GM18909 (cell line): ENCODE data around the gene TPGS2.
A peak's percentile ranks its signal among the peaks of the same experiment; 100 is the strongest.
"Not testable (repeated sequence)": the region's sequence is repeated elsewhere in the genome, so short reads cannot be mapped to it uniquely, and the experiment has no call there.

Source experiments
- ATAC-seq: cut with Tn5 transposase; IDR thresholded peaks from one replicate; pipeline ENCODE4 v1.9.1; 2021; ENCODE audit warnings: mild to moderate bottlenecking; ENCODE audit not compliant: unreplicated experiment, poor library complexity

The TPGS2 gene

DNA sequence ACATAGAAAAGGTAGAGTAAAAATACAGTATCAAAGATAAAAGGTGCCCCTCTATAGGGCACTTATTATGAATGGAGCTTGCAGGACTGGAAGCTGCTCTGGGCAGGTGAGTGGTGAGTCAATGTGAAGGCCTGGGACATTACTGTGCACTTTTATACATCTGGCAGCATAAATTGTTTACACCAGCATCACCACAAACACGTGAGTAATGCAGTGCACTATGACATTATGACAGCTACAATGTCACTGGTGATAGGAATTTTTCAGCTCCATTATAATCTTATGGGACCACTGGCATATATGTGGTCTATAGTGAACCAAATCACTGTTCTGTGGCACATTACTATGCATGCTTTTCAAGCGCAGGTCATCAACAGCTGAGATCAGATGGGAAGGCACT is 48.1 kb downstream of the TPGS2 start:
- no peak for ATAC-seq

DNA sequence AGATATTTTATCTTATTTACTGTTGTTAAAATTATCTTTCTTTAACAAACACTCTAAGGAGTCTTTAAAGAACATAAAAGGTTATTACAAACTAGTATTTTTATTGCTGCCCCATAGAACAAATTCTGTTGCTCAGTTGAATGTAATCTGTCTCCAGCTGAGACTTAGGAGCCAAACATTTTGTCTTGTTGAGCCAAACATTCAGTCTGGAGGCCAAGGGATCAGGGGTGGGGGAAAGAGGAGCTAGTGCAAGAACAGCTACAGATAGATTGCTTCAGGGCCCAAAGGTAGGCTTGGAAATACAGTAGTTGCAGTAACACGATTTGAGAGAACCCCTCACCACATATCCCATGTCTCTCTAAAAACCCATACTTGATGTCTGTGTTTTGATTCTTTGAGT is 51.2 kb downstream of the TPGS2 start:
- no peak for ATAC-seq

DNA sequence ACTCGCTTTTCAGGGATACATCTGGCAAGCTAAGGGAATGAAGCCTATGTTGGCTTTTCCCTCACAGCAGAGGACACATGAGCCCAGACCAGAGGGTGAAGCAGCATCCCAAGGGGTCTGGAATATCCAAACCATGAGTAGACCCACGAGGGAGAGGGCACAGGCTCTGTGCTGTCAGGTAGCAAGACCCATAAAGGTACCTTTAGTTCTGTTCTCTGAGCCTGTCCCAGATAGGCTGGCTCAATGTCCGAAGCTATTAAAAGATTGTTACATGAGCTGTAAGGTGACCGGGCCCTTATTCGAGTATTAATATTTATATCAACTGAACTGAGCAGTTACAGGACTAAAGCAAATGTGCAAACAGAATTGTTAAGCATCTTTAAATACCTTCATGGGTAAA is 52.2 kb downstream of the TPGS2 start:
- ATAC-seq: no peak

DNA sequence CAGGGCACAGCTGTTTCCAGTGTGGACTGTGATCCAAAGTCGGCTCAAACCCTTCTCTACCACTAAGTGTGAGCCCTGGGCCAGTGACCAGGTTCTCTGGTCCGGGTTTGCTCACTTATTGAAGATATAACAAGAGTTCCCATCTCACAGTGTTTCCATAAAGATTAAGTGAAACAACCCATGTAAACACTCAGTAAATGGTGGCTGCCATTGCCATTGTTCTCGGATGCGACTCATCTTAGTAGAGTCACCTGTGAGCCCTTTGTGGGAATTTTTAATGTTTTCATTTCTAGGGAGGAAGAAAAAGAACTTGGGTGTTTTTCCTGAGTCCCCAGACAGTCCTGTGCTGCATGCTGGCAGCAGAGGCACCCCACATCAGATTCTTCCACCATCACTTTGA is 53.4 kb downstream of the TPGS2 start:
- ATAC-seq: no peak

DNA sequence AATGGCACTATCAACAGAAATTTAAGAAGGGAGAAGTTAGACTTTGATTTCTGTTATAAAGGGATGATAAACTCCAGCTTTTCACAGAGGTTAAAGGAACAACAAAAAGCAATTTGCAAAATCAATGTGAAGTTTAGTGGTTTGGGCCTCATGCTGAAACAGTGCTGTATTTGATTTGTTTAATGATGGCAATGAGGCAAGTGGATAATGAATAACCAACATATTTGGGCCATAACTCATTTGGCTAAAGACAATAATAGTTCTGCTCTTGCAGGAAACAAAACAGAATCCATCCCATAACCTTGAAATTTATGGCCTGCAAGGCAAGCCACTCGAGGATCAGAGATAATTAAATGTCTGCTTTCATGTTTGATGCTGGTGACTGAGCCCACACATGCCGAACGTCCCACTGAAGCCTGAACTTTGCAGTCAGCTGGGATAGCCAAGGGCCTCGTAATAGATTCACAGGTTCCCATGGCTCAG is 56.5 kb downstream of the TPGS2 start:
- no peak for ATAC-seq

DNA sequence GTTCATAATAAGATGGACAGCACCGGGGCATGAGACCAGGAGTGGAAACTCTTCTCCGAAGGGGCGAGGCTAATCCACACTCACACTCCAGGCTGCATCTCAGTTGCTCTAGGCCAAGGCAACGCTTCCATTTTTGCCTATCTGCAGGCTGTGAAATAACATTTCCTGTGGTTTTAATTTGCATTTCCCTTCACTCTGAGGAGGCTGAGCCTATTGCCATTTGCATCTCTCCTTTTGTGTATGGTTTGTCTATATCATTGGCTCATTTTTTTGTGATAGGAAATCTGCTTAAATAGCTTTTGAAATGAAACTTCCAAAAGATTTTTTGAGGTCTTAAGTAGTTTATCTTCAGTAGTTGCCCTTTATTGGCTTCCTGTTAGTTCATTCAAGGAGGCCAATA is 57.6 kb downstream of the TPGS2 start:
- ATAC-seq: peak; percentile 70

DNA sequence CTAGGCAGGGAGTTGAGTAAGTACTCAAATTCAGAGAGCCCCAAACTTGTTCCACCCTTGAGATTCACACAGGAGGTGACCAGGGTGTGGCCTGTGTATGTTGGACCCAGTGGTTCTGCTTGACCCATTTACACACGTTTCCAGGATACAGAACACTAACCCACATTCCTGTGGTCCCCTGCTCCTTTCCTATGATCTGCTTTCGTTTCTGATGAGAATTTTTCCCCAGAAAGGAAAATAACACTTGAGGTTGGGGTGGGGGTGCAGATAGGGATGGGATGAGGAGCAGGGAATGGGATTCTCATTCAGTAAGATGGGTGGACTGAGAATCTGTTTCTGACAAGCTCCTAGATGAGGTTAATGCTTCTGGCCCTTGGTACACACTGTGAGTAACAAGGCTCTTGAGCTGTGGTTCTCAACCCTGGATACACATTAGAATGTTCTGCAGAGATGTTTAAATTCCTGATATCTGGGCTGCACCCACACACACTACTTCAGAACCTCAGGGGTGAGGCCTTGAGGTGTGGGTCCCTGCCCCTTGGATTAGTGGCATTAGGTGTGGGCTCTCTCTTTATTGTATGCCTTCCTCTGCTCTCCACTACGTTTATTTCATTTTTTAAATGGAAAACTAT is 58.4 kb downstream of the TPGS2 start:
- ATAC-seq: no peak

DNA sequence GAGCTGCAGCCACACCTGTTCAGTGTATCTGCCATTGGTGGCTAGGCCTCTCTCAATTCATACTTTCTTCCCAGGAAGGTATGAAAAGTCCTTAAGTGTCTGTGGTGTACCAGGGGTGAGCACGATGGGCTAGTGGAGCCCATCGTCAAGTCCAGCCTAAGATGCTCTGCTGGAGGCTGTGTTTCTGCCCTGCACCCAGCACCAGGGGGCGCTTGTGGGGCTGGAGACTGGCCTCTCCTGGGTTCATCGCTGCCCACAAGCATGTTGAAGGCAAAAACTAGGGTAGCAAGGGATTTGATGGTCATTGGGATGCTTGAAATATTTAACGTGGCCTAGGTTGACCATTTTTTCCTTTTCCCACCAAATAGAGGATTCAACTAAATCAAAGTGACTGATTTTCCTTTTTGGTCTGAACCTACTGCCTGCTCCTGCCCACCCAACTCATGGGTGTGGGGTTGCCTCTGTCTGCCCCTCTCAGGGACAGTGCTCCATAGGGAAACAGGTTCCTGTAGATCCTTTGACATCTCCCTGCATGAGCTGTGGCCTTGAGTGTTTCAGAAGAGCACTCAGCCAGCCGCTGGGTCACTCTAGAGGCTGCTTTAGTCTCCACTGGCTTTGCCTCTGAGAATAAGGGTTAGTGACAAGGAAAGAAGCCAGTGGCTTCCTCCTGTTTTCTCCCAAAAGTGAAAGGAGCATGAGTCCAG is 59.0 kb downstream of the TPGS2 start:
- no peak for ATAC-seq

DNA sequence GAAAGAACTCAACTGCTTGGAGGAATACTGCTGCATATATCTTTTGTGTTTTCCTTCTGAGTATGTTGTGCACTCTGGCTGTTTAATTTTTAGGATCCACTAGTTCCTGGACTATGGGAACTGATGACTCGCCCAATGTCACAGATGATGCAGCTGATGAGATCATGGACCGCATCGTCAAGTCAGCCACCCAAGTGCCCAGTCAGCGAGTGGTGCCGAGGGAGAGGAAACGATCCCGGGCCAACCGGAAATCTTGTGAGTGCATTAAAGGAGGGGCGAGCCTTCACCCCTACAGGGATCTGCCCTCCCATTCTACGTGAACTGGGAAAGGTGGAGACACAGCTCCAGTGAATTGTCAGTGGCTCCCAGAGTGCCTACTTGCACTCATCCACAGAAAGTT is 59.6 kb downstream of the TPGS2 start:
- ATAC-seq: no peak

DNA sequence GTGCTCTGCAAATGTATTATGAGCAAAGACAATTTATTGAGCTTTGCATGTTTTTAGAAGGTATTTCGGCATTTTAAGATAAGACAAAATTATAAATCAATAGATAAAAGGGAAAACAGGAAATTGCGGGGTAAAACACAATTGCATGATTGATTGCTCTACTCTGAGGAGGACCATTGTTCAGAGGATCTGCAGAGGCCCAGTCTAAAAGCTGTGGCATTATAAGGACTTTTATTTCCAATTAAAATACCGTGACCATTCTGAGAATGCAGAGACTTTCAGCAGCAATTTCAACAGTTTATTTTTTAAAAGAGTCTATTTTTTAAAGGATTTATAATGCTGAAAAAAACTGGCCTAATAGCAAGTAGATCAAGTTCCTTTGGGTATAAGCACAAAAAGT is 62.0 kb downstream of the TPGS2 start:
- ATAC-seq: no peak

DNA sequence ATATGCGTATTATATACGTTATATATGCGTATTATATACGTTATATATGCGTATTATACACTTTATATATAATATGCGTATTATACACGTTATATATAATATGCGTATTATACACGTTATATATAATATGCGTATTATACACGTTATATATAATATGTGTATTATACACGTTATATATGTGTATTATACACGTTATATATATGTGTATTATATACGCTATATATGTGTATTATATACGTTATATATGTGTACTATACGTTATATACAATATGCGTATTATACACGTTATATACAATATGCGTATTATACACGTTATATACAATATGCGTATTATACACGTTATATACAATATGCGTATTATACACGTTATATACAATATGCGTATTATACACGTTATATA is 65.8 kb downstream of the TPGS2 start:
- not testable (repeated sequence) for ATAC-seq

DNA sequence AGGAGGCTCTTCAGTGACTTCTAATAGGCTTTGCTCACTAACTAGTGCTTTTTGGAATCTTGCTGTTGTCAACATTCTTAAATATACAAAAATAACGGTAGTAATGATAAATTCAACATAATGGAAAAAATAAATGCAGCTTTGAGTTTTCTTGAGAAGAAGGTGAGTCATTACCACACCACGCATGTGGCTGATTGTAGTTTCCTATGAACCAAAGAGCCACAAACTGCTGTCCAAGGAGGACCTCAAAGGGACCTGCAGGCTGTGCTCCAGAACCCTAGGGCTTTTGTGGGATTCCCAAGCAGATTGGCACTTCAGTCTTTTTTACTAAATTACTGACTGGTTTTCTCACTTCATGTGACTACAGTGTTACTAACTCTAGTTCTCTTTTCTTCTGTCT is 66.7 kb downstream of the TPGS2 start:
- no peak for ATAC-seq

DNA sequence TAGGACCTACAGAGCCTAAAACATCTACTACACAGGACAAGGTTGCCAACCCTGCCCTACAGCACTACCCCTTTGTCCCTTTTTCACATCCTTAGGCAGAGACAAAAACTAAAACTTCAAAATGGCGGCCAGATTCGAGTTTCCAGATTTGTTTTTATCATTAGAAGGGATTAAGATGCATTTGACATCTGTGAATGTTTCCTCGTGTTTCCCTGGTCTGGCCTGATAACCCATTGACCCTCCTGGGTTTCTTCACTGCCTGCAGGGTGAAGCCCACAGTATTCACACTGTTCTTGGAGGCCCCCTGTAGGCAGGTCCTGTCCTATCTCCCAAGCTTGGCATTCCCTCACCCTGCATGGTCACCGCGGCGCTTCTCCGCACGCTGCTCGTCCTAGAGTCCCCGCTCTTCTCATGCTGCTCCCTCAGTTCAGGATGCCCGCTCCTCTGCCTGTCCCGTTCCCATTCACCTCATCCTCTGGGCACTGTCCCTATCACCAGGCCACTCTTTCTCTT is 67.6 kb downstream of the TPGS2 start:
- ATAC-seq: no peak

DNA sequence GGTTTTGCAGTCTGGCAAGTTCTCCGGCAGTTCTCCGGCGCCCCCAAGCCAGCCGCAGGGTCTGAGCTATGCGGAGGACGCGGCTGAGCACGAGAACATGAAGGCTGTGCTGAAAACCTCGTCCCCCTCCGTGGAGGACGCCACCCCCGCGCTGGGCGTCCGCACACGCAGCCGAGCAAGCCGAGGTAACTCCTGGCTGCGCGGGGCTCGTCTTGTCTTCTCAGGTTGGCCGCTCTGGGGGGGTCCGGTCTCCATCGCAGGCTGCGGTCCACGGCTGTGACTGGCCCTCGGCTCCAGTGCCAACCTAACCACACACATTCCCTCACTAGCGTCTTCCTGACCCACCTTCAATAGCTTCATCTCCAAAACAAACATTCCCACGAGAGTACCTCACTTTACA is 68.2 kb downstream of the TPGS2 start:
- ATAC-seq: no peak

DNA sequence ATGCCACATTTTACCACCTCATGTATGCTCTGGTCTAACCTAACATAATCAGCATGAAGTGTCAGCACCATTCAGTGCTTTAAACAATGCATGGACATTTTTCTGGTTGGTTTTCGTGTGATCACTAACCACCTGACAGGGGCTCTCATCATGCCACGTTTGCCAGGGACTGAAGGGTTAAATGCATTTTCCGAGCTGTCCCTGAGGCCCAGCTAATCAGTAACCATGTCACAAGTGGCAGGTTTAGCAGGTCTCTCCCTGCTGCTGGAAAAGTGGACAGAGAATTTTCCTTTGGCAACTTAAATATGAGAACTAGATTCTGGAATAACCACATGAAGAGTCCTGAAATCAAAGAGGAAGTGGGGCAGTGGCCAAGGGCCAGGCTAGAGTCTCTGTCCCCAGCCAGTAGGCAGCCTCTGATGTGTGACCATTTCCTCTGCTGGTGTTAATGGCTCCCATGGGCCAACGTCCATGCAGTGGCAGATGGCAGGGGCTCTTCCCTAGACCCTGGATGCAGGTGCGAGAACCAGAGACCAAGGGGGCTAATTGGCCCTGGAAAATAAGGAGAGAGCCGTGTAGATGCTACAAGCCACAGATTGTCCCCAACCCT is 69.5 kb downstream of the TPGS2 start:
- ATAC-seq: no peak

DNA sequence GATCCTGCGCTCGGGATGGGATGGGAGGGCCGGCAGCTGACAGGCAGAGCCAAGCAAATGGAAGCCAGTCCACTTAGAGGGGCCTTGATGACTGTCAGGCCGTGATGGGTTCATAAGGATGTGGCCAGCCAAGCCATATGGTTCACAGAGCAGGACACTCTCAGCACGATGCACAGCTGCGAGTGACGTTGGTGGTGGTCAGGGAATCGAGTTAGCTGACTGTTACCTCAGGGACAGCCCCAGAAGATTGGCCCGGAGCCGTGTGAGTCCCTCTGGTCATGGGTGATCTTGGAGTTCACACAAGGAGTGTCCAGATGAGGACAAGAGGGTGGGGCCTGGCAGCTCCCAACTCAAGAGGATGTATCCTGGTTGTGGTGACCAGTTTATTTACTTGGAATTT is 70.2 kb downstream of the TPGS2 start:
- no peak for ATAC-seq

DNA sequence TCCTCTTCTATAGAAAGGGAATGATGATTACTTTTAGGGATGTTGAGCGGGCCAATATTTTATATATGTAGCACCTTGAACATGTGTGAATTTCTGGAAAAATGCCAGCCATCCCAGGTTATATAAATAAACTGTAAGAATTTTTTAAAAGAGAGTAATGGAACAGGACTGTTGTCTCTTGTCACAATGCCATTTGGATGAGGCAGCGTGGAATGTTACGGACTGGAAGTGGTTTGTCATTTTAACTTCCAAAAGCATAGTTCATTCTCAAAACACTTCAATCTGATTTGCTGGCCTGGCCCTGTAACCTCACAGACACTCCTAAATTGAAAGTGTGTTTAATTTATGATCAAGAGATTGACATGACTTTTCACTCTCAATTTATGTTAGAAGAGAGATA is 70.8 kb downstream of the TPGS2 start:
- ATAC-seq: no peak

DNA sequence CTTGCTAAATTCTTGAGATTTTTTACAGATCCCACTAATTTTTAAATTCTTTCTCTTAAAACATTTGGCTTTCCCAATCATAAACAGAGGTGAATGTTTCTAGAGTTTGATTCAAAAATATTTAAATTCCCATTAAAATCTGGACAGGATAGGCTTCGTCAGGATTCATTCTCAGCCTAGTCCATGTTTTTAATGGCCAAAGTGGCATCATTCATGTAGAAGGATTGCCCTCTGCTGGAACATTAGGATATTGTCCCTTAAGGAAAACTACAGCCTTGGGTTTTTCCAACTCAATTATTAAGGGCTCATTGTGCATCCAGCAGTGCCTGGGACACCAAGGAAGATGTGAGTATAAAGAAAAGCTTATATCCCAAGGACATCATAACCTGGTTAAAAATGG is 71.7 kb downstream of the TPGS2 start:
- no peak for ATAC-seq

DNA sequence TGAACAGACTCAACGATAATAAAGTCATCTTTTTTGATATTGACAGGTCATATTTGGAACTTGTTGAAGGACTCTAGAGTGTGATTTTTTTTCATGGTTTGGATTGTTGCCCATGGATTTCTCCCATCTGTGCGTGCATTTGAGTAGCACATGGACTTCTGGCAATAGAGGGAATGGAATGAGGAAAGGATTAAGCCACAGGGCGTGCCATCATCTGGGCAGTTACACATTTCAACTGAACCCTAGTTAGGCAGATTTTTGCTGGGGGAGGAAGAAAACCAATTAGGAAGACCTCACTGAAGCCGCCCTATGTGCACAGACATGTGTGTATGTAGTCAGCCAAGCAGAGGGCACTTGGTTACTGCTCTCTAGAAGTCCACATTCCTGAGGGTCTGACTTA is 72.6 kb downstream of the TPGS2 start:
- no peak for ATAC-seq

DNA sequence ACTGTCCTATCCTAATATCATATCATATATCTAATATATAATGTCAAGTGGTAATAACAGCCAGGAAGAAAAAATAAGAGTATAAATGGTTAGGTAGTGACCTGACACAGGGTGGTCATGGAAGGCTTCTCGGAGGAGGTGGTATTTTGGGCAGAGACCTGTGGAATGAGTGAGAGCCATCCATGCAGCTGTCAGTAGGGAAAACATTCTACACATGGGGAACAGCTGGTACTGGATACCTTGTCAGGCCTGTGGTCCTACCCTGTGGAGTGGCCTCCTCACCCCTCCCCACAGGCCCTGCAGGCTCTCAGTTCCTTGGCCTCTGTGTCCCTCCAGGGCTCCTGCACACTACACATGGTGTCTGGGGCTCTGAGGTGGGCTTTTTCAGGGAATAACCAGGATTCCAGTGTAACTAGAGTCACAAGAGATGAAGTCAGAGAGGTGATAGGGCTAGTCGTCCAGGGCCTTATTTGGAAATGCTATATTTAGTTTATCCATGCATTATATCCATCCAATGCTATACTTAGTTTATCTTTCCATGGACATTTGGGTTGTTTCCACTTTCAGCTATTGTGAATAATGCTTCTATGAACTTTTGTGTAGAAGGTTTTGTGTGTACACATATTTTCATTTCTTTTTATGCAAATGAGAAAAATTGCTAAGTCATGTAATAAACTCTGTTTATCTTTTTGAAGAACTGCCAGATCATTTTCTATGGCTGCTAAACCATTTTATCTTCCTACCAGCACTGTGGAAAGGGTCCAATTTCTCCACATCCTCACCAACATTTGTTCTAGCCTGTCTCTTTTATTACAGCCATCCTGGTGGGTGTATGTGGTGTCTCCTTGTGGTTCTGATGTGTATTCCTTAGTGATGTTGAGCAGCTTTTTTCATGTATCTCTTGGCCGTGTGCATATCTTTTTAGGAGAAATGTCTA is 75.6 kb downstream of the TPGS2 start:
- ATAC-seq: no peak
